ENCODE results near the gene GRXCR1.

GRCh38 chr4:42917296-42917695, 24.8 kb downstream of the GRXCR1 start:
- no peak for TF ChIP-seq ZNF548 (tag by site-specific recombination; IDR thresholded peaks at IDR 0.05)
- no peak for TF ChIP-seq ZNF488 (tag by site-specific recombination; IDR thresholded peaks at IDR 0.05)
- TF ChIP-seq CTCF (tag by site-specific recombination; IDR thresholded peaks at IDR 0.05): no peak
- no peak for TF ChIP-seq PBX3 (CRISPR knock-in tag; IDR thresholded peaks at IDR 0.05)
- TF ChIP-seq GFI1B (tag by site-specific recombination; IDR thresholded peaks at IDR 0.05): no peak

Measured in HEK293 (cell line).